ENCODE measurements around the gene TPD52L3. TPM values are rescaled to one million over a fixed set of nuclear protein-coding genes. Genes with fewer than 3 reads are reported as not detected.

TPD52L3 gene
- polyA plus RNA-seq, 3 donors, result not detected

DNA sequence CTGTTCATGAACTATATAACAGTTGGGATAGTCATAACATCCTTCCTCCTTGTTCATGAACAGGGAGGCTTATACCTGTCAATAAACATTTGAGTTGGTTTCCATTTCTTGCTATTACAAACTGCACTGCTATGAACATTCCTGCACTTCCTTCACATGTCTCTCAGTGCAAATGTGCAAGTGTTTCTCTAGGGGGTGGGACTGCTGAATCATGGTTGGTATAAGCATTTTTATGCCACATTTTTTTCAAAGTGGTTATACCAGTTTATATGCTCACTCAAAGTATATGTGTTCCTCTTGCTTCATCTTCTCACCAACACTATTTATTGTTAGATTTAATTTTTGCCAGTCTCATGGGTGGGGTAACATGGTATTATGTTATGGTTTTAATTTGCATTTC, 25.8 kb upstream of the TPD52L3 start:
- Mint-ChIP-seq H3K27ac (no peak overlapping the region), H3K36me3 (no peaks in the 10 kb centered on the region), H3K4me3 (no peak overlapping the region), H3K4me1 (no peaks in the 10 kb centered on the region), H3K9me3 (peaks cover 0 to 3% (median 0%) of the 10 kb centered on the region in 7 donors), H3K27me3 (ENCODE audit: low read depth in 3 of 3) (peaks cover 1 to 13% (median 6%) of the 10 kb centered on the region in 3 donors)
- Histone ChIP-seq H3K36me3 (replicated peaks in 1 of 2; ENCODE audit: control insufficient read depth in 1 of 2, insufficient read depth in 2 of 2, low read length in 2 of 2) (no peaks in the 10 kb centered on the region), H3K9me3 (replicated peaks in 1 of 2; ENCODE audit: control insufficient read depth in 1 of 2, insufficient read depth in 1 of 2, low read length in 2 of 2) (no peaks in the 10 kb centered on the region), H3K4me2 (replicated peaks; ENCODE audit: extremely low read depth, low read length, poor library complexity, severe bottlenecking) (no peak overlapping the region), H4K20me1 (ENCODE audit: insufficient read depth, low read length) (no peaks in the 10 kb centered on the region), H3K27ac (ENCODE audit: low read depth in 1 of 2, low read length in 2 of 2) (no peak overlapping the region), H2AFZ (ENCODE audit: insufficient read depth, low read depth, low read length, poor library complexity, severe bottlenecking) (no peak overlapping the region), H3K4me3 (replicated peaks in 1 of 3; ENCODE audit: low read depth in 2 of 3, low read length in 3 of 3) (no peak overlapping the region), H3K9ac (ENCODE audit: insufficient read depth, low read length, poor library complexity, severe bottlenecking) (no peak overlapping the region), H3K4me1 (ENCODE audit: control insufficient read depth in 1 of 2, insufficient read depth in 2 of 2, low read length in 2 of 2) (no peaks in the 10 kb centered on the region), H3K79me2 (ENCODE audit: insufficient read depth, low read length) (no peaks in the 10 kb centered on the region), H3K27me3 (ENCODE audit: control insufficient read depth in 2 of 2, insufficient read depth in 2 of 2, low read length in 2 of 2) (peaks cover 0 to 2% of the 10 kb centered on the region in 2 donors)
- intact Hi-C loops (cut with micrococcal nuclease), result no loop called here
- TF ChIP-seq, protein P1, sequence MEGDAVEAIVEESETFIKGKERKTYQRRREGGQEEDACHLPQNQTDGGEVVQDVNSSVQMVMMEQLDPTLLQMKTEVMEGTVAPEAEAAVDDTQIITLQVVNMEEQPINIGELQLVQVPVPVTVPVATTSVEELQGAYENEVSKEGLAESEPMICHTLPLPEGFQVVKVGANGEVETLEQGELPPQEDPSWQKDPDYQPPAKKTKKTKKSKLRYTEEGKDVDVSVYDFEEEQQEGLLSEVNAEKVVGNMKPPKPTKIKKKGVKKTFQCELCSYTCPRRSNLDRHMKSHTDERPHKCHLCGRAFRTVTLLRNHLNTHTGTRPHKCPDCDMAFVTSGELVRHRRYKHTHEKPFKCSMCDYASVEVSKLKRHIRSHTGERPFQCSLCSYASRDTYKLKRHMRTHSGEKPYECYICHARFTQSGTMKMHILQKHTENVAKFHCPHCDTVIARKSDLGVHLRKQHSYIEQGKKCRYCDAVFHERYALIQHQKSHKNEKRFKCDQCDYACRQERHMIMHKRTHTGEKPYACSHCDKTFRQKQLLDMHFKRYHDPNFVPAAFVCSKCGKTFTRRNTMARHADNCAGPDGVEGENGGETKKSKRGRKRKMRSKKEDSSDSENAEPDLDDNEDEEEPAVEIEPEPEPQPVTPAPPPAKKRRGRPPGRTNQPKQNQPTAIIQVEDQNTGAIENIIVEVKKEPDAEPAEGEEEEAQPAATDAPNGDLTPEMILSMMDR (IDR thresholded peaks at IDR 0.05), result no peak
- no peak for DNase-seq

GRCh38 chr9:6304232-6304631, 23.9 kb upstream of the TPD52L3 start:
- no peaks in the 10 kb centered on the region for H4K20me1 ChIP-seq (ENCODE audit: insufficient read depth, low read length)
- Mint-ChIP-seq H3K4me3 (no peak overlapping the region), H3K27me3 (ENCODE audit: low read depth in 3 of 3) (peaks cover 1 to 14% (median 4%) of the 10 kb centered on the region in 3 donors), H3K27ac (no peak overlapping the region), H3K36me3 (no peaks in the 10 kb centered on the region), H3K9me3 (peaks cover 0 to 3% (median 0%) of the 10 kb centered on the region in 7 donors), H3K4me1 (no peaks in the 10 kb centered on the region)
- H3K27me3 ChIP-seq (ENCODE audit: control insufficient read depth in 2 of 2, insufficient read depth in 2 of 2, low read length in 2 of 2), result peaks cover 0 to 2% of the 10 kb centered on the region in 2 donors
- H3K4me3 ChIP-seq (replicated peaks in 1 of 3; ENCODE audit: low read depth in 2 of 3, low read length in 3 of 3), result no peak overlapping the region
- H2AFZ ChIP-seq (ENCODE audit: insufficient read depth, low read depth, low read length, poor library complexity, severe bottlenecking), result no peak overlapping the region
- no peaks in the 10 kb centered on the region for H3K36me3 ChIP-seq (replicated peaks in 1 of 2; ENCODE audit: control insufficient read depth in 1 of 2, insufficient read depth in 2 of 2, low read length in 2 of 2)
- TF ChIP-seq, protein P1 (IDR thresholded peaks at IDR 0.05), result no peak
- no peak overlapping the region for H3K4me2 ChIP-seq (replicated peaks; ENCODE audit: extremely low read depth, low read length, poor library complexity, severe bottlenecking)
- H3K9ac ChIP-seq (ENCODE audit: insufficient read depth, low read length, poor library complexity, severe bottlenecking), result no peak overlapping the region
- intact Hi-C loops (cut with micrococcal nuclease), result no loop called here
- DNase-seq, result no peak
- no peaks in the 10 kb centered on the region for H3K9me3 ChIP-seq (replicated peaks in 1 of 2; ENCODE audit: control insufficient read depth in 1 of 2, insufficient read depth in 1 of 2, low read length in 2 of 2)
- H3K4me1 ChIP-seq (ENCODE audit: control insufficient read depth in 1 of 2, insufficient read depth in 2 of 2, low read length in 2 of 2), result no peaks in the 10 kb centered on the region
- no peaks in the 10 kb centered on the region for H3K79me2 ChIP-seq (ENCODE audit: insufficient read depth, low read length)
- H3K27ac ChIP-seq (ENCODE audit: low read depth in 1 of 2, low read length in 2 of 2), result no peak overlapping the region

All from CD14-positive monocyte (primary cell).